ENCODE data around the gene POU2F2.

- TF ChIP-seq EZH2 (IDR thresholded peaks at IDR 0.05; ENCODE audit: insufficient read depth, poor library complexity, severe bottlenecking): no peak
- no peak for TF ChIP-seq EZH2phosphoT487 (IDR thresholded peaks at IDR 0.05; ENCODE audit: insufficient read depth, low read depth)
Observed at GRCh38 chr19:42096255-42096837, 35.9 kb downstream of the POU2F2 start.
